Activated T-helper 1 cell treated with Interleukin-2 at 50 U/mL for 16 hours (primary cell): ENCODE measurements around the gene RSAD1.
"Not testable (repeated sequence)": the region's sequence is repeated elsewhere in the genome, so short reads cannot be mapped to it uniquely, and the experiment has no call there.

Experiments used
- DNase-seq: peaks from one replicate; pipeline ENCODE4 v3.0.0-alpha.2; 2020; ENCODE audit warnings: low read depth

The RSAD1 gene

DNA sequence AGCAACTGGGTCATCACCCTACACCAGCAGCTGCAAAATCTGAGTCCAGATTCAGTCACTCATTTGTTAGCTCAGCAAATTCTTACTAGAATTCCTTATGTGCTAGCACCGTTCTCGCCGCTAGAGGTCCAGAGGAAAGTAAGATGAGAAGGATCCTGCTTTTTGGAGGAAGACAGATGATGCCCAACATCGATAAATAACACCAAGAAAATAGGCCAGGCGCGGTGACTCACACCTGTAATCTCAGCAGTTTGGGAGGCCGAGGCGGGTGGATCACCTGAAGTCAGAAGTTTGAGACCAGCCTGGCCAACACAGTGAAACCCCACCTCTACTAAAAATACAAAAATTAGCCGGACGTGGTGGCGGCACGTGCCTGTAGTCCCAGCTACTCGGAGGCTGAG lies 5.9 kb upstream of the RSAD1 start:
- not testable (repeated sequence) for DNase-seq

DNA sequence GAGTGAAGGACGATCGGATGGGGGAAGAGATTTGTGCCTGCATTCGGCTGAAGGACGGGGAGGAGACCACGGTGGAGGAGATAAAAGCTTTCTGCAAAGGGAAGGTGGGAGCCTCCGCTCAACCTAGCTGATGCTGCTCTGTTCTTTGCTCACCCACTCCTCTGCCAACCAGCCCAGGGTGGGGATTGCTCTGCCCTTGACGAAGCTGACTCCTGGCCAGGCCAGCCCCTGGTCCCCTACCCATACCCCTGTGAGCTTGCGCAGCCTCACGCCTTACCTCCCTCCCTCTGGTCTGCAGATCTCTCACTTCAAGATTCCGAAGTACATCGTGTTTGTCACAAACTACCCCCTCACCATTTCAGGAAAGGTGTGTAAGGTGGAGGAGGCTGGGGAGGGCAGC lies 4.8 kb upstream of the RSAD1 start:
- no peak for DNase-seq

DNA sequence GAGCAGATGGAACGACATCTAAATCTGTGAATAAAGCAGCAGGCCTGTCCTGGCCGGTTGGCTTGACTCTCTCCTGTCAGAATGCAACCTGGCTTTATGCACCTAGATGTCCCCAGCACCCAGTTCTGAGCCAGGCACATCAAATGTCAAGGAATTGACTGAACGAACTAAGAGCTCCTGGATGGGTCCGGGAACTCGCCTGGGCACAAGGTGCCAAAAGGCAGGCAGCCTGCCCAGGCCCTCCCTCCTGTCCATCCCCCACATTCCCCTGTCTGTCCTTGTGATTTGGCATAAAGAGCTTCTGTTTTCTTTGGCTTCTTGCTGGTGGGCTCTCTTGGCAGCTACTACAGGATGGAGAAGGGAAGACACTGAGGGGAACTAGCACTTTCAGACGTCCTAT lies 4.1 kb upstream of the RSAD1 start:
- no peak for DNase-seq

DNA sequence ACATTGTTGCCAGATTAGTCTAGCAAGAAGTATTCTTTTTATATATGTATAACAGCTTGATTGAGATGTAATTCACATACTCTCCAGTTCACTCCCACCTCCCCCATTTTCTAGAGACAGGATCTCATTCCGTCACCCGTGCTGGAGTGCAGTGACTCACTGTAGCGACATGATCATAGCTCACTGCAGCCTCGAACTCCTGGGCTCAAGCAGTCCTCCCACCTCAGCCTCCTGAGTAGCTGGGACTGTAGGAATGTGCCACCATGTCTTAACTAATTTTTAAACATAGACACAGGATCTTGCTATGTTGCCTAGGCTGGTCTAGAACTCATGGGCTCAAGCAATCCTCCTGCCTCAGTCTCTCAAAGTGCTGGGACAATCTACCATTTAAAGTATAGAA lies 3.3 kb upstream of the RSAD1 start:
- DNase-seq = no peak

DNA sequence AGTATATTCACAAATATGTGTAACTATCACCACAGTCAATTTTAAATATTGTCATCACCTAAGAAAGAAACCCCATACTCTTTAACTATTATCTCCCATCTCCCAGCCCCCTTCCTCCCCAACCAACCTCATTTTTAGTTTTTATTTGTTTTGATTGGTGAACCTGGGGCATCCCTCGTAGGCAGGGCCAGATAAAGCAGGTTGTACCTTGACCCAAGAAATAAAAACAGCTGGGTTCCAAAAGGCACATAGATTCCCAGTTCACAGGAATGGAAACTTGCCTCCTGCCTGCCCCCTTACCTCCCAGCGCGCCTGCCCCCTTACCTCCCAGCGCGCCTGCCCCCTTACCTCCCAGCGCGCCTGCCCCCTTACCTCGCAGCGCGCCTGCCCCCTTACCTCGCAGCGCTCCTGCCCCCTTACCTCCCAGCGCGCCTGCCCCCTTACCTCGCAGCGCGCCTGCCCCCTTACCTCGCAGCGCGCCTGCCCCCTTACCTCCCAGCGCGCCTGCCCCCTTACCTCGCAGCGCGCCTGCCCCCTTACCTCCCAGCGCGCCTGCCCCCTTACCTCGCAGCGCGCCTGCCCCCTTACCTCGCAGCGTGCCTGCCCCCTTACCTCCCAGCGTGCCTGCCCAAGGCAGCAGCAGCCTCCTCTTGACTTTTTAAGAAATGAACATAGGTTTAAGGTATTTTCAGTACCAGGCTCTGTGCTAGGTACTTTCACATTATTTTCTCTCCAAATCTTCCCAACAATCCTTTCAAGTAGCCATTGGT lies 2.7 kb upstream of the RSAD1 start:
- not testable (repeated sequence) for DNase-seq

DNA sequence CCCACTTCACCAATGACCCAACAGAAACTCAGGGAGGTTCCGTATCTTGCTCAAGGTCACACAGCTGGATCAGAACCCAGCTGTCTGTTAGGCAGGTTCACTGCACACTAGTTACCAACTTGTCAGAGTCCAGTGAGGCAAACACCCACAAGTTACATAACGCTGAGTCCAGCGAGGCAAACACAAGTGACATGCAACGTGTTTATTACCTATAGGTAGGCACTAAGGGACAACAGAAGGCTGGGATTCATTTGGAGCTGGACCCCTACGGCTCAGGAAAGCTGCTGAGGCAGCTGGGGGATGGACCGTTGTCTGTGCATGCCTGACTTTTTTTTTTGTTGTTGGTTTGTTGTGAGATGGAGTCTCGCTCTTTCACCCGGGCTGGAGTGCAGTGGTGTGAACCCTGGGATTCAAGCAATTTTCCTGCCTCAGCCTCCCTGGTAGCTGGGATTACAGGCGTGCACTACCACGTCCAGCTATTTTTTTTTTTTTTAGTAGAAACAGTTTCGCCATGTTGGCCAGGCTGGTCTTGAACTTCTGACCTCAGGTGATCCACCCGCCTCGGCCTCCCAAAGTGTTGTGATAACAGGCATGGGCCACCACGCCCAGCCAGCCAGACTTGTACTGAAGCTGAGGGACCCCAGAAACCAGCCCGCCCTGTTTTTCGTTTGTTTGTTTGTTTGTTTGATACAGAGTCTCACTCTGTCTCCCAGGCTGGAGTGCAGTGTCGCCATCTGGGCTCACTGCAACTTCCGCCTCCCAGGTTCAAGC lies 1.9 kb upstream of the RSAD1 start:
- no peak for DNase-seq

DNA sequence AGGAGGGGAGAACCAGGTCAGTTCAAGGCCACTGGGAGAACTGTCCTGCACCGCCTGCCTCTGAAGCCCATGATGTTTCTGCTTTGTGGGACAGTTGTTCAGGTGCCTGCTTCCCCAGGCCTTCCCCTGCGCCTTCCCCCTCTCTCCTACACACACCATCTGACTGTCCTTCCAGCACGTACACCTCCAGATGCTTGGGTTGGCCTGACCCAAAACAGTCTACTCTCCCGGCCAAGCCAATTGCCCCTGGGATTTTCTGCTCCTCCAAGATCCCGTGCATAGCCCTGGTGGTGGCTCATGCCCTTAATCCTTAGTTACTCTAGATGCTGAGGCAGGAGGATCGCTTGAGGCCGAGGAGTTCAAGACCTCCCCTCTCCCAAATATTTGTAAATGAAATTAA lies 684 bp upstream of the RSAD1 start:
- no peak for DNase-seq

DNA sequence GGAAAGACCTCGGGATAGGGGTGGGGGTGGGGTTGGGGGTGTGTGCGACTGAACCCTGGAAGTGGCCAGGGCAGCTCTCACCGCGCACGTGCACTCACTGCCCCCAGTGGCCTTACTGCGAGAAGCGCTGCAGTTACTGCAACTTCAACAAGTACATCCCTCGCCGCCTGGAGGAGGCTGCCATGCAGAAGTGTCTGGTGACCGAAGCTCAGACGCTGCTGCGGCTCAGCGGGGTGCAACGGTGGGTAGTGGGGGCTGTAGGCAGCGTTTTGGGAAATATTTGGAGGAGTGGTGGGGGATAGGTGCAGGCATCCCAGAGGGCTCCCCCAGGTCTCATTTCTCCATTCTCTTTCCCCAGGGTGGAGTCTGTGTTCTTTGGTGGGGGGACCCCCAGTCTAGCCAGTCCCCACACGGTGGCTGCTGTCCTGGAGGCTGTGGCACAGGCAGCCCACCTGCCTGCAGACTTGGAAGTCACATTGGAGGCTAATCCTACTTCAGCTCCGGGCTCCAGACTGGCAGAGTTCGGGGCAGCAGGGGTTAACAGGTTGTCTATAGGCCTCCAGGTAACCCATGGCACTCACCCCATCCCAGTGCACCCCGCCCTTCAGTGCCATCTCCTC lies 972 bp downstream of the RSAD1 start:
- peak; percentile 44 for DNase-seq

DNA sequence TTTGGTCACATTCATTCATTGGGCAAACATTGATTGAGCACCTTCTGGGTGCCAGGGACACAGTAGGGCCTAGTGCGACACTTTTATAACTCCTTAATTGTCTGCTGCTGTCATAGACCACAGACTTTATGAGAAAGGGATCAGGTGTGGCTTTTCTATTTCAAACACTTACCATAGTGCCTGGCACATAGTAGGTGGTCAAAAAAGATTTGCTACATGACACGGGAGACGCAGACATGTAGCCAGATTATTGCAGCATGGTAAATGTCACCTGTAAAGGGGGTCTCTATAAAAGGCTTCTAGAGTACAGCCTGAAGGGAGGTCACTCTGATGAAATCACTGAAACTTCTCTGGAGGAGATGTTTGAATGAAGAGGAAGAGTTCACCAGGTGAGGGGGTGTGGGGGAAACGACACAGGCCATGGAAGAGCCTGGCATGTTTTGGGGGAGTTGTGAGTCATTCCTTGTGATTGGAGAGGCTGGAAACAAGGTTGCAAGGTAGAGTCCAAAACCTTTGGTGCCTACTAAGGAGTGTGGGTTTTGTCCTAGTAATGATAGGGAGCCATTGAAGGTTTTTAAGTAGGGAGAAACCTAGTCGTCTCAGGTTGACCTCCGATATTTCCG lies 1.6 kb downstream of the RSAD1 start:
- DNase-seq = no peak

DNA sequence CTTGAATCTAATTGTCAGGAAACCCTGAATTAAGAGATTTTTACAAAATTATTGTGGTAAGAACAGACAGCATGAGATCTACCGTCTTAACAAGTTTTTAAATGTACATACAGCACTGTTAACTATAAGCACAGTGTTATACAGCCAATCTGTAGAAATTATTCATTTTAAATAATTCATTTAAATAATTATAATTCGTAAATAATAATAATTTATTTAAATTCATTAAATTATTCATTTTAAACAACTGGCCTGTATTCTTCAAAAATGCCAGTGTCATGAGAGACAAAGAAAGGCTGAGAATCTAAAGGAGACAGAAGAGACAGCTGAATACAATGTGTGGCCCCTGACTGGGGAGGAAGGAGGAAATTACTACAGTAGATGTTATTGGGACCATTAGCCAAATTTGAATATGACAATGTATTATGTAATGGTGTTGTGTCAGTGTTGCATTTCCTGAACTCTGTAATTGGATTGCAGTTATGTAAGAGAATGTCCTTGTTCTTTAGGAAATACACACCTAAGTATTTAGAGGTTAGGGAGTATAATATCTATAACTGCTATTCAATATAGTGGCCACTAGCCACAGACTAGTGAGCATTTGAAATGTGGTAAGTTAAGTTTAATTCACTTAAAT lies 2.3 kb downstream of the RSAD1 start:
- DNase-seq = no peak

DNA sequence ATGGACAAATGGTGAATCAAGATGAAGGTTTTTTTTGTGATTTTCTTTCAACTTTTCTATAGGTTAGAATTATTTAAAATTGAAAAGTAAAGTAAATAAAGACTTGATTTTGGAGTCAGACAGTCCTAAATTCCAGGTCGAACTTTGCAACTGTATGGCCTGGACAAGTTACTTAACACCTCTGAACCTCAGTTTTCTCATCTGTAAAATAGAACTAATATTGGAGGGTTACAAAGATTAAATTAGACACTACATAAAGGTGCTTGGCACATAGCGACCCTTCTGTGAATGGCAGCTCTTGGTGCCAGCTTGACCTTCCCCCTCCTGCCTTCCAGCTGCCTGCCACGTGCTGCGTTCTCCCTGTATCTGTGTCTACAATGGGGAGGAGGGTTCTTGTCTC lies 3.0 kb downstream of the RSAD1 start:
- DNase-seq = no peak

DNA sequence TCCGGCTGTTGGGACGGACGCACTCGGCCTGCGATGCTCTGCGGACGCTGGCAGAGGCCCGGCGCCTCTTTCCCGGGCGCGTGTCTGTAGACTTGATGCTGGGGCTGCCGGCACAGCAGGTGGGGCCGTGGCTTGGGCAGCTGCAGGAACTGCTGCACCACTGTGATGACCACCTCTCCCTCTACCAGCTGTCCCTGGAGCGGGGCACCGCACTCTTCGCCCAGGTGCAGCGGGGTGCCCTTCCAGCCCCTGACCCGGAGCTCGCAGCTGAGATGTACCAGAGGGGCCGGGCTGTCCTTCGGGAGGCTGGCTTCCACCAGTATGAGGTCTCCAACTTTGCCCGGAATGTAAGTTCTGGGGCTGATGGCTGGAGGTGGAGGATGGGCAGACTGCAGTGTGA lies 3.5 kb downstream of the RSAD1 start:
- no peak for DNase-seq

DNA sequence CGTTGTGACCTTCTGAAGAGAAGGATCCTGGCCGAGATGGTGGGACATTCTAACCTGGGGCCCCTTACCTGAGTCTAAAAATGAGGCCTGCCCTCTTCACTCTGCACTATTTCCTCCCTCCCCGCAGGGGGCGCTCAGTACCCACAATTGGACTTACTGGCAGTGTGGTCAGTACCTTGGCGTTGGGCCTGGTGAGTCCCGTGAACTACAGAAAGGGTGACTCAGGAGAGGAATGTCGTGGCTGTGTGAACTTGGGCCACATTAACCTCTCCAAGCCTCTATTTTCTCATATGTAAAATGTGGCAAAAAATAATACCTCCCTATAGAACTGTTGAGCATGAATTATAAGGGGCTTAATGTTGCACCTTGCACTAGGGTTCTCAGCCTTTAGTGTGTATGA lies 3.9 kb downstream of the RSAD1 start:
- DNase-seq = peak; percentile 48

DNA sequence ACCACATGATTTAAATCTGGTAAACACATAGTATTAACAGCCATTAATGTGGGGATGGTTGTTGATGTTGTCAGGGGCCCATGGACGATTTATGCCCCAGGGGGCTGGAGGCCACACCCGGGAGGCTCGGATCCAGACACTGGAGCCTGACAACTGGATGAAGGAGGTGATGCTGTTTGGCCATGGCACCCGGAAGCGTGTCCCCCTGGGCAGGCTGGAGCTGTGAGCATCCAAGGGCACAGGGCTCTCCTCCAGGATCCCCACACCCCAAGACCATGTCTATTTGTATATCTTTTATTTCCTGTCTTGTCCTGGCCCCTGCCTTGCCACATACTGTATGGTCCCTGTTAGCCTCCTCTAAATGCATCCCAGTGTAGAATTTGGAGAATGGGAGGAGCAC lies 4.6 kb downstream of the RSAD1 start:
- DNase-seq = no peak

DNA sequence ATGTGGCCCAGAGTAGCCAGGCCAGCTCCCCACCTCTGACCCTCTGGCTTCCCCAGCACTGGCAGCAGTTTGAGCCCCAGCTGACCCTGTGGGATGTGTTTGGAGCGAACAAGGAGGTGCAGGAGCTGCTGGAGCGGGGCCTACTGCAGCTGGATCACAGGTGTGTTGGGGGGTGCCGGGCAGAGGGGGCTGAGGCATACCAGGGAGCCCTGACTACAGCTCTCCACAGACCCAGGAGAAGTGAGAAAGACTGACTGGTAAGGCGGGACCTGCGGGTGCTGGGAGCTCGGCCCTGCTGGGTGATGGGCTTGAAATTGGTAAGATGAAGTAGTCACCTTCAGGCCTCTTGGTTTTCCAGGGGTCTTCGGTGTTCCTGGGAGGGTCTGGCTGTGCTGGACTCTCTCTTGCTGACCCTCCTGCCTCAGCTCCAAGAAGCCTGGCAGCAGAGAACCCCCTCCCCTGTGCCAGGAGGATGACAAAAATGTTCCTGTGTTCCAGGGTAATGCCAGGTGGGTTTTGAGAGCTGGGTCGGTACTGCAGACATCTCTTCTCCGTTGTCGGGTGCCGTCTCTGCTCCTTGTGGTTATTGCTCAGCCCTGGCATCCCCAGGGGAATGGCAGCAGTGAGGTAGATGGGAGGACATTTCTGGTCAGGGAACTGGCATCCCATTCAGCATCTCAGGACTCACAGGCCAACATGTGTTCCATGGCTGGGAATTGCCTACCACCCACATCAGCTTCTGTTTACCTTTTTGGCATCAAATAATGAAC lies 5.9 kb downstream of the RSAD1 start:
- DNase-seq = no peak

DNA sequence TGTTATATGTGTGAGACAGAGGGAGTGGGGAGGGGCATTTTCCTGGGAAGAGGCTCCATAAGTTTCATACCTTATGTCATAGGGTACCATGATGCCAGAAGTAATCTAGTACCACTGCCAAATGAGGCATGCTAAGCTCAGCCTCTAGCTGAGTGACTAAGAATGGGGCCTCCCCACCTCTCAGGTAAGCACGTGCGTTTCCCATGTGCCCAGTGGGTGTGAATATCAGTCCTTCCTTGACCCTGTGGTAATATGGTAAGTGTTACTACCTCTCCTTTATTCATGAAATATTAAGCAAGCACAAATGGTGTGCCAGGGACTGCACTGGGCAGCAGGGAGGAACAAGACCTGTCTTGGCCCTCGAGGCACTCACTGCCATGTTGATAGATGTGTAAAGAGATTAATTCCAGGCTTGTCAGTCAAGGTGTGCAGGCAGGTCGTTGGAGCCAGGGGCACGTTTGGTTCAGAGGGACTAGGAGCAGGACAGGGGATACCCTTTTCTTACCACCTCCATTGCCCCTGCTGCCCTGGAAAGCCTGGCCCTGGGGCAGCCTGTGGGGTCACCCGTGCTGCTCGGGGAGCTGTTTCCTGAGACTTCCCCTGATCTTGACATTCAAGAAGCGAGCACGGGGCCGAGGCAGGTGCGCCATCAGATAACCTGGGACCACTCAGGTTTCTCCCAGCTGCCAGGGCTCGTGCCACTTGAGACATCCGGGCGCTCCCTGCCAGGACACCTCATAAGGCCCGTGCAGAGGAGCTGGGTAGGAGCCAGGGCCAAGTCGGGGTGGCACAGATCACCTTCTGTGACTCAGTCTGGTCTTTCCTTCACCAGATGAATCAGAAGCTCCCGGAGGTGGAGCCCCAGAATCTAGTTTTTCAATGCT lies 8.8 kb downstream of the RSAD1 start:
- DNase-seq = no peak

DNA sequence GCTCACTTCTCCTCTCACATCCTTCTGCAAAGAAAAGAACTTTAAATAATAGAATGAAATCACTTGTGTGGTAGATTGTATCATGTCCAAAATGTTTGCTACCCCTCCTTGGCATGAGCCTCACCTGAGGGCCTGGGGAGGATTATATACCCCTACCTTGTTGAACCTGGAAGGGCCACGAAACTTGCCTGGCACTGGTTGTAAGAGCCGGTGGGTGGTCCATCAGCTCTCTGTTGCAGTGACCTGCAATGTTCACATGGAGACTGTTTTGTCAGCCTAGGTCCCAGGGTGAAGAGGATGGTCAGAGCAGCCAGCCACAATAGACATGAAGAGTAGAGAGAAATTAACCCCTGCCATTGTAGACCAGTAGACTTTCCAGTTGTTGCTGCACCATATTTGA lies 10.2 kb downstream of the RSAD1 start:
- DNase-seq = no peak

DNA sequence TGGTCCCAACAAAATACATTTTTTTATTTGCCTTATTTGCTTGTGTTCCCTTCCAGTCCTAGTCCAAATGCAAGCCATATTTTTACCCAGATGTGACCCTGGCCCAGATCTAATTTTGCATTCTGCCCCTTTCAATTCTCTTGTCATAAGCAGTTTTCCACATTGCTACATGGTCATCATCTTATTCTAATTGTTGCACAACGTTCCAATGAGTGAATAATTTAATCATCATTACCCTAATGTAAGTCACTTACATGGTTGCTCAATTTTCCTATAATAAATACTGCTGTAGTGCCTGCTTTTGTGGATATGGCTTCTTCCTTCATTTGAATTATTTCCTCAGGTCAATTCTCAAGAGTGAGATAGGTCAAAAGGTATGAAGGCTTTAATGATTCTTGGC lies 12.8 kb downstream of the RSAD1 start:
- DNase-seq = no peak

DNA sequence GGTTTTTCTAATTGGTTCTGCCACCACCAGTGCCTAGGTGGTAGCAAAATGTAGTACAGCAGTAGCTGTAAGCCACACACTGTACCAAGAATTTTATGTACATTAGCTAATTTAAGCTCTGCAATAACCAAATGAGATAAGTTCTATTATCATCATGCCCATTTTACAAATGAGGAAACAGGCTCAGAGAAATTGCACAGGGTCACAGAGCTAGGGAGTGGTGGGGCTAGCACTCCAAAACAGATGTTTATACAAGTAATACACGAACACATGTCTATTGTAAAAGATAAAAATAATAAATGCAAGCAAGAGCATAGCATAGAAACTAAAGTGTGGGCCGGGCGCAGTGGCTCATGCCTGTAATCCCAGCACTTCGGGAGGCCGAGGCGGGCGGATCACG lies 13.6 kb downstream of the RSAD1 start:
- DNase-seq = no peak

DNA sequence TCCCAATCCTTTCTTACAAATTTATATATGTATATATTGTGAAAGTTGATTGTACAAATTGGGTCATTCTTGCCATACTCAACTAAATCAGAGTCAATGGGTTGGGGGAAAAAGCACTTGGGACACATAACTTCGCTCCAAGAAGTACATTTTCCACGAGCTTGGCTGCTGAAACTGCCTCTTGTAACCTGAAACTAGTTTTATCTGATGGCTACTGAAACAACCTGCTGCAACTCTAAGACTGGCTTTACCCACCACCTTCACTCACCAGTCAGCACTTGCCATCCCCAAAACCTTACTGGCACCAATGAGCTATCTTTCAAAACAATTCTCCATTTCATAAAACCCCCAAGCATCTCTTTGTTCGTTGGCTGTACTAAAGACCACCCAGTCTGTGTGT lies 15.1 kb downstream of the RSAD1 start:
- DNase-seq = no peak
